H1 (cell line): ENCODE data around the gene PSMD9. TPM values are rescaled to one million over a fixed set of nuclear protein-coding genes. Genes with fewer than 3 reads are reported as not detected.
"Not testable (repeated sequence)": the region's sequence is repeated elsewhere in the genome, so short reads cannot be mapped to it uniquely, and the experiment has no call there.

ENCODE experiments used
- CTCF ChIA-PET: fragments of 300-600 bp; sonication (Branson Sonifier 250); formaldehyde crosslinking; loops from one replicate; lab custom pipeline; 2021; ENCODE audit not compliant: partially characterized antibody; lab: Charles Lee
- POLR2A ChIA-PET: fragments of 300-600 bp; sonication (Branson Sonifier 250); formaldehyde crosslinking; loops from one replicate; lab custom pipeline; 2021; ENCODE audit warnings: inconsistent platforms; ENCODE audit not compliant: partially characterized antibody; lab: Charles Lee
- DNase-seq, 2 experiments: peaks; one replicate each; pipeline versions ENCODE4 v3.0.0 to v3.0.0-alpha.2; 2010 to 2022; ENCODE audit warnings: low spot score in 2 of 2, low read depth in 1 of 2, mixed read lengths in 1 of 2
- FAIRE-seq: peaks from 2 replicates; lab custom pipeline; 2011; peaks lifted over from hg19 to GRCh38; lab: Jason Lieb, UNC
- H2AFZ ChIP-seq: 2 replicates; pipeline ENCODE4 v1.8.1; 2012; ENCODE audit warnings: low read length, inconsistent platforms
- H2AK5ac ChIP-seq: 2 replicates; pipeline ENCODE4 v1.6.1; 2013; ENCODE audit warnings: low read depth, low read length
- H2BK120ac ChIP-seq: replicated peaks from 2 replicates; pipeline ENCODE3; 2013; ENCODE audit warnings: low read depth, low read length, inconsistent platforms
- H2BK12ac ChIP-seq: 2 replicates; pipeline ENCODE4 v1.6.1; 2013; ENCODE audit warnings: low read depth, low read length
- H2BK15ac ChIP-seq: 2 replicates; pipeline ENCODE4 v1.6.1; 2013; ENCODE audit warnings: low read length
- H2BK20ac ChIP-seq: 2 replicates; pipeline ENCODE4 v1.6.1; 2013; ENCODE audit warnings: low read length
- H2BK5ac ChIP-seq: 2 replicates; pipeline ENCODE4 v1.6.1; 2013; ENCODE audit warnings: low read depth, low read length
- H3K14ac ChIP-seq: 2 replicates; pipeline ENCODE4 v1.6.1; 2013; ENCODE audit warnings: inconsistent platforms; ENCODE audit not compliant: insufficient read length
- H3K18ac ChIP-seq: 2 replicates; pipeline ENCODE4 v1.6.1; 2013; ENCODE audit warnings: low read length; ENCODE audit errors: extremely low read depth
- H3K23ac ChIP-seq: 2 replicates; pipeline ENCODE4 v1.6.1; 2013; ENCODE audit warnings: inconsistent platforms; ENCODE audit not compliant: insufficient read length
- H3K23me2 ChIP-seq: 2 replicates; pipeline ENCODE4 v1.6.1; 2013; ENCODE audit warnings: low read depth, low read length
- H3K27ac ChIP-seq: 2 replicates; pipeline ENCODE4 v1.6.1; 2011; ENCODE audit warnings: low read depth, low read length, inconsistent platforms
- H3K27me3 ChIP-seq, 4 experiments: replicated peaks in 1 of 4; 1 replicate in 1 of 4; 2 replicates in 3 of 4; pipeline versions ENCODE4 v1.6.1 to v1.8.1; 2011 to 2013; ENCODE audit warnings: low read length in 3 of 4, mild to moderate bottlenecking in 3 of 4, inconsistent platforms in 2 of 4, mixed read lengths in 2 of 4, moderate library complexity in 1 of 4; ENCODE audit not compliant: control insufficient read depth in 3 of 4, insufficient read depth in 3 of 4; ENCODE audit errors: extremely low read depth in 1 of 4
- H3K36me3 ChIP-seq, 4 experiments: 2 replicates each; pipeline versions ENCODE4 v1.6.1 to v1.8.1; 2011 to 2013; ENCODE audit warnings: mild to moderate bottlenecking in 4 of 4, low read length in 3 of 4, moderate library complexity in 2 of 4, control low read depth in 1 of 4, inconsistent platforms in 1 of 4; ENCODE audit not compliant: insufficient read depth in 4 of 4, control insufficient read depth in 2 of 4
- H3K4ac ChIP-seq: replicated peaks from 2 replicates; pipeline ENCODE3; 2013; ENCODE audit warnings: low read length, low read depth, mixed read lengths, inconsistent platforms; ENCODE audit not compliant: insufficient read length
- H3K4me1 ChIP-seq, 4 experiments: replicated peaks in 1 of 4; 1 replicate in 1 of 4; 2 replicates in 3 of 4; pipeline versions ENCODE4 v1.6.1 to v1.8.1; 2011 to 2013; ENCODE audit warnings: low read length in 3 of 4, inconsistent platforms in 2 of 4, mixed read lengths in 1 of 4; ENCODE audit not compliant: insufficient read depth in 4 of 4, control insufficient read depth in 3 of 4
- H3K4me2 ChIP-seq, 2 experiments: 2 replicates each; pipeline versions ENCODE4 v1.6.1 to v1.8.1; 2011 to 2013; ENCODE audit warnings: low read depth in 2 of 2, low read length in 2 of 2, control low read depth in 1 of 2, inconsistent platforms in 1 of 2, mild to moderate bottlenecking in 1 of 2; ENCODE audit not compliant: insufficient read depth in 1 of 2
- H3K4me3 ChIP-seq, 4 experiments: fragments of 200-600, 300-600 bp in 1 of 4; sonication (generic), shearing (Covaris generic), sonication (Bioruptor Twin) in 1 of 4; 2 replicates each; pipeline versions ENCODE4 v1.5.1 to v1.8.1; 2011 to 2016; ENCODE audit warnings: low read length in 4 of 4, low read depth in 3 of 4, control low read depth in 2 of 4, inconsistent platforms in 2 of 4, mild to moderate bottlenecking in 2 of 4, mixed read lengths in 1 of 4, moderate library complexity in 1 of 4; ENCODE audit not compliant: insufficient read depth in 2 of 4; ENCODE audit errors: extremely low read depth in 1 of 4
- H3K56ac ChIP-seq: replicated peaks from 2 replicates; pipeline ENCODE3; 2013; ENCODE audit warnings: low read depth, mild to moderate bottlenecking, mixed read lengths, low read length, inconsistent platforms; ENCODE audit not compliant: insufficient read length
- H3K79me1 ChIP-seq: 2 replicates; pipeline ENCODE4 v1.6.1; 2013; ENCODE audit warnings: low read depth, low read length, control low read depth
- H3K79me2 ChIP-seq, 2 experiments: 2 replicates each; pipeline versions ENCODE4 v1.6.1 to v1.8.1; 2012 to 2013; ENCODE audit warnings: low read length in 2 of 2, mild to moderate bottlenecking in 2 of 2, inconsistent platforms in 1 of 2; ENCODE audit not compliant: insufficient read depth in 2 of 2, control insufficient read depth in 1 of 2
- H3K9ac ChIP-seq, 4 experiments: replicated peaks in 1 of 4; 1 replicate in 1 of 4; 2 replicates in 3 of 4; pipeline versions ENCODE4 v1.6.1 to v1.8.1; 2011 to 2013; ENCODE audit warnings: low read depth in 3 of 4, low read length in 3 of 4, control low read depth in 2 of 4, mild to moderate bottlenecking in 2 of 4, moderate library complexity in 2 of 4, inconsistent platforms in 1 of 4; ENCODE audit errors: extremely low read depth in 1 of 4
- H3K9me3 ChIP-seq, 2 experiments: 2 replicates each; pipeline versions ENCODE4 v1.6.1 to v1.8.1; 2012 to 2013; ENCODE audit warnings: mild to moderate bottlenecking in 2 of 2, moderate library complexity in 2 of 2, control low read depth in 1 of 2, inconsistent platforms in 1 of 2, low read depth in 1 of 2, low read length in 1 of 2, mixed read lengths in 1 of 2; ENCODE audit not compliant: insufficient read depth in 2 of 2
- H4K20me1 ChIP-seq, 2 experiments: replicated peaks in 1 of 2; 2 replicates each; pipeline versions ENCODE3 to v1.8.1; 2011 to 2013; ENCODE audit warnings: inconsistent platforms in 2 of 2, low read length in 2 of 2, mild to moderate bottlenecking in 1 of 2; ENCODE audit not compliant: insufficient read depth in 2 of 2, control insufficient read depth in 1 of 2
- H4K5ac ChIP-seq: 2 replicates; pipeline ENCODE4 v1.6.1; 2013; ENCODE audit warnings: low read length, low read depth, mixed read lengths, inconsistent platforms; ENCODE audit not compliant: insufficient read length
- H4K8ac ChIP-seq: 2 replicates; pipeline ENCODE4 v1.8.0; 2013; ENCODE audit warnings: mild to moderate bottlenecking, moderate library complexity, low read length, inconsistent platforms; ENCODE audit not compliant: insufficient read depth; ENCODE audit errors: extremely low read depth
- H4K91ac ChIP-seq: replicated peaks from 2 replicates; pipeline ENCODE3; 2013; ENCODE audit warnings: low read length, mixed read lengths, inconsistent platforms; ENCODE audit not compliant: insufficient read length
- WGBS, 2 experiments: shearing (Covaris generic) in 1 of 2; methylation state at CpG; one replicate each; pipeline versions ENCODE4 v1.1.6 to v1.1.7; 2013 to 2015; ENCODE audit warnings: low lambda C conversion rate in 2 of 2, mixed read lengths in 2 of 2, inconsistent platforms in 1 of 2, low coverage in 1 of 2, missing lambda C conversion rate in 1 of 2; ENCODE audit not compliant: insufficient replicate concordance in 2 of 2, insufficient coverage in 1 of 2, insufficient read length in 1 of 2; ENCODE audit errors: extremely low coverage in 1 of 2, missing lambda C conversion rate in 1 of 2; 5-methylcytosine and 5-hydroxymethylcytosine counted together
- polyA plus RNA-seq, 7 experiments: library from polyadenylated mRNA; depleted of rRNA in 3 of 7; stranded (reverse) in 5 of 7; unstranded in 2 of 7; fragments of >200 nt in 5 of 7; fragments of 200-250 nt in 2 of 7; gene quantifications; 1 replicate in 5 of 7; 2 replicates in 1 of 7; 4 replicates in 1 of 7; pipeline versions ENCODE4 v1.2.1 to v1.2.3, GENCODE V29; 2011 to 2013; ENCODE audit warnings: missing spikeins in 2 of 7, mixed read lengths in 2 of 7
- total RNA-seq: library from RNA; stranded (reverse); fragmentation: NEBNext Ultra II Directional; extraction: Animal tissue kit (Norgen Biotek cat#: 25700); gene quantifications from 2 replicates; pipeline ENCODE4 v1.2.1, GENCODE V29; 2021

Gene PSMD9
- total and polyA plus RNA-seq, 2 of the 8 experiments (the other 6 are each of a cell fraction or from before 2014, with no cell fraction given) = 28.8 to 36.1 TPM

- H3K23ac ChIP-seq, H4K91ac ChIP-seq, H4K8ac ChIP-seq, H3K4me3 ChIP-seq, H3K79me2 ChIP-seq, H3K9ac ChIP-seq, H3K27ac ChIP-seq, H3K56ac ChIP-seq, H3K36me3 ChIP-seq, H3K27me3 ChIP-seq, FAIRE-seq, H3K23me2 ChIP-seq, H2BK5ac ChIP-seq, H3K14ac ChIP-seq, H3K4ac ChIP-seq, DNase-seq, H4K20me1 ChIP-seq, H2BK20ac ChIP-seq, H2BK120ac ChIP-seq, H2BK12ac ChIP-seq, H2BK15ac ChIP-seq, POLR2A ChIA-PET, H3K9me3 ChIP-seq, H3K4me2 ChIP-seq, H2AK5ac ChIP-seq, H4K5ac ChIP-seq, H3K79me1 ChIP-seq, H3K18ac ChIP-seq, H2AFZ ChIP-seq: not testable (repeated sequence)
- peaks cover 2 to 22% (median 6%) of the 10 kb centered on the region in 4 experiments for H3K4me1 ChIP-seq
- 86% methylated on average over 7 of the region's 7 CpGs; no CpG with 5 or more reads in 1 of the 2 experiments for WGBS, 2 experiments
- CTCF ChIA-PET = interaction anchor here (1.5 kb wide), 1 partner anchor 12 kb away, joined by 7 read pairs; the partner anchor contains the start of gene CFAP251
Observed at GRCh38 chr12:121929545-121929944, 41.0 kb downstream of the PSMD9 start.
